CD4-positive, alpha-beta T cell treated with Interleukin-12 subunit alpha and Interleukin-12 subunit beta, for 1 hour (primary cell): Measurements from ENCODE around the gene ZNF319.

Source experiments
- DNase-seq: peaks from one replicate; pipeline ENCODE4 v3.0.0-alpha.2; 2020

ZNF319 gene

DNA sequence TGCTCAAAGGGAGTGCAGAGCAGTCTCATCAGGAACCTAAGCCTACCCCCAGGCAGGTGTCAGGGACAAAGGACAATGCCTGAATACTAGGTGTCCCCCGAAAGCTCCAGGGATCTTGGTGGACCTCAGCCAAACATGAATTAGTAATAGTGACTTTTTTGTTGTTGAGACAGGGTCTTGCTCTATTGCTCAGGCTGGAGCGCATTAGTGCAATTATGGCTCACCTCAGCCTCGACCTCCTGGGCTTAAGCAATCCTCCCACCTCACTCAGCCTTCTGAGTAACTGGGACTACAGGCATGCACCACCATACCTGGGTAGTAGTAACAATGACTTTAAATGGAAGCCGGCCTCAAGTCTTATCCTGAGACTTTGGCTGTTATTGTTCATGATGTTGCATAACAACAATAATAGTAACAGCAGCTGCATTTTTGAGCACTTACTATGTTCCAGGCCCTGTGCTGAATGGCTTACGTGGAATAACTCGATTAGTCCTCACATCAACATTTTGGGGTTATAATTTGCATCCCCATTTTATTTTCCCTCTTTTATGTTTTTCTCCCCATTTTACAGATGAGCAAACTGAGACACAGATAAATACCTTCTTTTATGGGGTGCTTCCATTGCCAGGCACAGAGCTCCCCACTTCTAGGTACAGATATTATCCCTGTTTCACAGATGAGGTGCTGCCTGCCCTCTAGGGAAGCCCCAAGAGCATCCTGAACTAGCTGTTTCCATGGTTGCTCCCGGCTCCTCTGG is 49.1 kb downstream of the ZNF319 start:
- no peak for DNase-seq

DNA sequence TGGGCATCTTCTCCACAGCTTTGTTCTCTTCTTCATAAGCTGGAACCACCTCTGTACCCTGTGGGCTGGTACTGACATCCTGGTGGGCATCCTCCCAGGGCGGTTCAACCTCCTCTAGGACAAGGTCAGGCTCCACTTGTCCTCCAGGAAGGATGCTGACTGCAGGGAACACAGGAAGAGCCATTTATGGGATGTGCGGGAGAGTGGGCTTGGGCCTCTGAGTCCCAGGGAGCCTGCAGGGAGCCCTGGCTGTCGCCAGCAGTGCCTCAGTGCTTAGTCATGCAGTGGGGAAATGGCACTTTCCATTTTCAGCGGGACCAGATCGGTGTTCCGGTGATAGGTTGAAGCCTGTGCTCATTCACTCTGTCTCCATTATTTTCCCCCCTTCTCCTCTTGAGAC is 50.1 kb downstream of the ZNF319 start:
- no peak for DNase-seq

DNA sequence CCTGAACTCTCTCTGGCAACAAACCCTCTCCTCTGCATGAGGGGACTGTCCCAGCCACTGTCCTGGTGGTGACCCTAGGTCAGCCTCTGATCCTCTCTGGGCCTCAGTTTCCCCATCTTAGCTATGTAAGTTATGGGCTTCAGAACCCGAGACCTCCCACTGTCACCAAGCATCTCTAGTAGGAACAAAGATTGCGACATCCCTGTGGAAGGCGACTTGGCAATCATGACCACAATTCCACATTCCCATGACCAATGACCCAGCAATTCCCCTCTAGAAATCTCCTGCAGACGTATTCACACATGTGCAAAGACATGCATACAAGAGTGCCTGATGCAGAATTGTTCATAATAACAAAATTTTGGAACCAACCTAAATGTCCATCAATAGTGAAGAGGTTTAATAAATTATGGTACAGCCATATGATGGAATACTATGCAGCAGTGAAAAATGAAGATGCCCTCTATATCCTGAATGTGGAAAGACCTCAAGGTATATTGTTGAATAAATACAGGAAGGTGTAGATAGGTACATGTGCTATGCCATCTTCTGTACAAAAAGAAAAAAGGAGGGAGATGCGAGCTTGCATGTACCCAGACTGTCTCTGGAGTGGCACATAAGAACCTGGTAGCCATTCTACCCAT is 50.8 kb downstream of the ZNF319 start:
- no peak for DNase-seq

DNA sequence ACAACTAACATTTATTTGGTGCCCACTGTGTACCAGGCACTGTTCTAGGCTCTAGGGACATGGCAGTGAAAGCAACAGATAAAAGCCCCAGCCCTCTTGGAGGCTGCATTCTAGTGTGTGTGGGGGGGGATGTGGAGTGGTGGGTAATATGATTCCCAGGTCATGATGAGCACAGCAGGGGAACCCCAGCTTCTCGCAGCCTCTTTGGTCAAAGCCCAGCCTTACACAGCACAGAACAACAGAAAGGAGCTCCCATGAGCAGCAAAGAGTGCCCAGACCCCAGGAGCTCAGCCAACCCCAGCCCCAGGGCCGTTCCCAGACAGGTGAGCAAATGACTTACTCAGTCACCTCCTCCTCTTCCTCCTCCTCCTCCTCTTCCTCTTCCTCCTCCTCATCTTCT is 51.5 kb downstream of the ZNF319 start:
- DNase-seq, result no peak

DNA sequence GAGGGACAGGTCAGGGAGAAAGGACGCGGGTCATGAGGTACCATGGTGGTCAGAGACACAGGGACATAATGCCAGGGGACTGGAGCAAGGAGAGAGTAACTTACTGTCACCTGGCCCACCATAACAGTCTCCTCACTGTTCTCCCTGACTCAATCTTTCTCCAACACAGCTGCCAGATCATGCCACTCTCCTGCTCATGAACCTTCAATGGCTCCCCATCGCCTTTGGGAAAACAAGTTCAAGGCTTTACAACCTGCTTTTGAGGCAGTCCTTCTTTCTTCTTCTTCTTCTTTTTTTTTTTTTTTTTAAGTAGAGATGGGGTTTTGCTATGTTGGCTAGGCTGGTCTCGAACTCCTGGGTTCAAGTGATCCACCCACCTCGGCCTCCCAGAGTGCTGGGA is 52.4 kb downstream of the ZNF319 start:
- DNase-seq, result no peak

DNA sequence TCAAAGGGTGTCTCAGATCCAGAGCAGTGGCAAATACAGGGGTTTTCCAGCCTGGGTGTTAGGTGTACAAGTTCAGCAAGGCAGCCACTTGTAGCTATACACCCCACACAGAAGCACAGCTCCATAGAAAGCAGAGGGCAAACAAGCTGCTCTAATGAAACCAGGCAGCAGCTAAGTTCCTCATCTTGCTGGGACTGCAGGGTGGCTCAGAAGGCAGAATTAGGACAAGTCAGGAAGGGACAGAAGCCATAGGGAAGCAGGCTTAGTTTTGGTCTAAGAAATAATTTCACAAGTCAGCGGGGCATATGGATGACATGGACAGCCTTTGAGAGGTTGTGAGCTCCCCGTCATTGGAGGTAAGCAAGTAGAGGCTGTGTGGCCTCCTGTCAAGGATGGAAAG is 53.2 kb downstream of the ZNF319 start:
- no peak for DNase-seq

DNA sequence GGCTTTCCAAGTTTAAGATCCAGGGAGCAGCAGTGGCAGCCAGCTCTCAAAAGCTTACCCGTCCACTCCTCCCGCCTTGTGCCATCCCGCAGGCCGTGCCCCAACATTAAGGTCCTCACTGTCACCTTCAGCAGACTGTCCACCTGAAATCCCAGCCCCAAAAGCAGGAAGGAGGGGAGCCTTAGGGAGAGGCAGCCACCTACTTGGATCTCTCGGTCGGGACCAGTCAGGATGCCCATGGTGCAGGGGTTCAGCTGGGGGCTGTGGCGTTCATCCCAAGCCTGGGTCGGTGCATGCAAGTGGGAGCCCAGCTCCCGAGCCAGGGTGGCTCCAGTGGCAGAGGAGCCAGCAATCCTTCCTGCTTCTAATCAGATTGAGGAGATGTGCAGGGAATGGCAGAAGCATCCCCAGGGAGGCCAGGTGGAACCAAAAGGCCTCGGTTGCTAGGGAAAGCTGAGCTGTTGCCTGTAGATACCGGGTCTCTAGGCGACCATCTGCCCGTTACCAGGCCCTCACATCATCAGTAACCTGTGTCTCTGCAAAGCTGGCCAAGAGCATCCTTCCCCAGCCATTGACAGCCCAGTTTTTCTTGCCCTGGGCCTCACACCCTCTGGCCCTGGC is 54.2 kb downstream of the ZNF319 start:
- DNase-seq, result no peak

DNA sequence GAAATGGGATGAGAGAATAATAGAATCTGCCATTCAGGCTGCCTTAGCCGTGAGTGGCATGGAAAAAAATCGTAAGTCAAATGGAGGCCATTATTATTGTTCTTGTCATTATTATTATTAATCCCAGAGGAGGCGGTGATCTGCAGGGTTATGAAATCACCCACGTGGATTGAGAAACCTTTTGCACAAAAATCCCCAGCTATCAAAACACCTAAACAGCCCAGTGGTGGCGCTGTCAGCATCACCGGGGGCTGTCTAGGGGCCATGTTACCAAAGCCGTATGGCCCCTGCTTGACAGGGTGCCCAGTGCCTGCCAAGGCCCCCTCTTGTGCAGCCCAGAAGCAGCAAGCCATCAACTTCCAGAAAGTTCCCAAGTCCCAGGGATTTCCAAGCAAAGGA is 54.7 kb downstream of the ZNF319 start:
- no peak for DNase-seq

DNA sequence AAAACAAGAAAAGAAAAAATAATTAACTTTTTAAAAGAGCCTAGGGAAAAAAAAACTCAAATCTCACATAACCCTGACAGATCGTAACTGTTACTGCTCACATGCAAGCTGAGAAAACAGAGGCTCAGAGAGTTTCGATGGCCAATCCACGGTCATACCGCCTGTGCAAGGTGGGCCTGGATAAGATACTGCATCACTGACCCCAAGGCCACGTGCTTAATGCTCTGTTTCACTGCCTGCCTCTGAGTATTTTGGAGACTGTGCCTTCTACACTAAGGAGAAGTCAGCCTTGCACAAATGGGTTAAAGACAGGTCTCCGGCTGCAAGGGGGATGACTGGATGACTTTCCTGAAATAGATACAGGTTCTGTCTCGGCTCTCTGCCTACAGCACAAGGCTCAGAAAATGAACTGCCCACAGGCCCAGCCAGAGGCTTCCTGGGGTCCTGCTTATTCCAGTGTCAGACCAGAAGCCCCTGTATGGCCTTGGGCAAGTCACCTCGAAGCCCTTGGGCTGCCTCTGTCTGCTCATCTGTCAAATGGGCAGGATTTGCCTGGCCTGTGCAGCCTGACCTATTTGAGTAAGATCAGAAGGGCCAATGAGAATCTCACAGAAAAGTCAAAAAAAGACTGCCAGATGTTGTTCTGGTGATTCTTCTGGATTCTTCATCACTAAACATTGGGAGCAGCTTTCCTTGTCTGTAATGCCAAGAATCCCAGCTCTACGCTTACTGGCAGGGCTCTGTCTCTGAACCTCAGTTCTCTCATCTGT is 55.3 kb downstream of the ZNF319 start:
- DNase-seq, result no peak
